H1 (cell line): ENCODE data around the gene PILRB. TPM values are rescaled to one million over a fixed set of nuclear protein-coding genes. Genes with fewer than 3 reads are reported as not detected.

ENCODE experiments used
- BRCA1 ChIP-seq: IDR thresholded peaks from 2 replicates; pipeline ENCODE4 v1.6.1; 2012; ENCODE audit warnings: low read depth, low read length, improper control_type of control experiment
- CHD7 ChIP-seq: fragments of 300-600 bp; sonication (generic); IDR thresholded peaks from 2 replicates; pipeline ENCODE4 v1.7.1; 2012; ENCODE audit warnings: low read length, moderate library complexity, mild to moderate bottlenecking, inconsistent platforms; ENCODE audit not compliant: insufficient replicate concordance
- EZH2 ChIP-seq: fragments of 200-600 bp; sonication (generic); IDR thresholded peaks from 2 replicates; pipeline ENCODE4 v1.7.1; 2012; ENCODE audit warnings: low read depth, mild to moderate bottlenecking, moderate library complexity, low read length, inconsistent platforms; ENCODE audit not compliant: severe bottlenecking
- KDM4A ChIP-seq: IDR thresholded peaks from one replicate; pipeline ENCODE4 v1.7.1; 2012; ENCODE audit warnings: low read depth, mild to moderate bottlenecking, moderate library complexity, low read length, inconsistent platforms; ENCODE audit not compliant: severe bottlenecking
- NANOG ChIP-seq: IDR thresholded peaks from 2 replicates; pipeline ENCODE4 v1.6.1; 2011; ENCODE audit warnings: low read length, low read depth, mild to moderate bottlenecking, inconsistent platforms; ENCODE audit not compliant: insufficient read depth, poor library complexity, severe bottlenecking
- RAD21 ChIP-seq, 2 experiments: IDR thresholded peaks in 1 of 2; conservative IDR thresholded peaks in 1 of 2; 2 replicates each; pipeline ENCODE4 v1.6.1; 2011; ENCODE audit warnings: low read depth in 2 of 2, low read length in 2 of 2, improper control_type of control experiment in 1 of 2, inconsistent platforms in 1 of 2, mild to moderate bottlenecking in 1 of 2, moderate library complexity in 1 of 2
- SP4 ChIP-seq: IDR thresholded peaks from 2 replicates; pipeline ENCODE4 v1.6.1; 2012; ENCODE audit warnings: low read length, inconsistent platforms
- SUZ12 ChIP-seq: fragments of 200-600 bp; sonication (generic); IDR thresholded peaks from 2 replicates; pipeline ENCODE4 v1.6.1; 2012; ENCODE audit warnings: mild to moderate bottlenecking, inconsistent platforms, low read length, moderate library complexity, mixed read lengths
- TEAD4 ChIP-seq: IDR thresholded peaks from 2 replicates; pipeline ENCODE4 v1.6.1; 2012; ENCODE audit warnings: low read depth, low read length, inconsistent platforms, mixed read lengths
- YY1 ChIP-seq: IDR thresholded peaks from 2 replicates; pipeline ENCODE4 v1.6.1; 2011; ENCODE audit warnings: low read depth, mild to moderate bottlenecking, low read length
- polyA plus RNA-seq, 7 experiments: library from polyadenylated mRNA; depleted of rRNA in 3 of 7; stranded (reverse) in 5 of 7; unstranded in 2 of 7; fragments of >200 nt in 5 of 7; fragments of 200-250 nt in 2 of 7; gene quantifications; 1 replicate in 5 of 7; 2 replicates in 1 of 7; 4 replicates in 1 of 7; pipeline versions ENCODE4 v1.2.1 to v1.2.3, GENCODE V29; 2011 to 2013; ENCODE audit warnings: missing spikeins in 2 of 7, mixed read lengths in 2 of 7
- total RNA-seq: library from RNA; stranded (reverse); fragmentation: NEBNext Ultra II Directional; extraction: Animal tissue kit (Norgen Biotek cat#: 25700); gene quantifications from 2 replicates; pipeline ENCODE4 v1.2.1, GENCODE V29; 2021

PILRB gene
- total and polyA plus RNA-seq, 2 of the 8 experiments (the other 6 are each of a cell fraction or from before 2014, with no cell fraction given): 32.2 to 49.9 TPM

GRCh38 chr7:100356416-100357068 lies 1.4 kb upstream of the PILRB start (continued):
- TF ChIP-seq CHD7 (no peak), TEAD4 (no peak), SP4 (no peak), RAD21 (IDR thresholded peaks at IDR 0.05 in 1 of 2, conservative IDR thresholded peaks at IDR 0.05 in 1 of 2; ENCODE audit: low read depth in 2 of 2, low read length in 2 of 2) (no peak), SUZ12 (no peak), KDM4A (no peak), EZH2 (no peak), BRCA1 (no peak), NANOG (no peak), YY1 (no peak)
